ENCODE measurements around the gene WDR37. TPM values are rescaled to one million over a fixed set of nuclear protein-coding genes. Genes with fewer than 3 reads are reported as not detected.

Gene WDR37
- polyA plus RNA-seq, 1 of the 3 experiments (the other 2 are of a cell fraction), result 11.9 TPM

DNA sequence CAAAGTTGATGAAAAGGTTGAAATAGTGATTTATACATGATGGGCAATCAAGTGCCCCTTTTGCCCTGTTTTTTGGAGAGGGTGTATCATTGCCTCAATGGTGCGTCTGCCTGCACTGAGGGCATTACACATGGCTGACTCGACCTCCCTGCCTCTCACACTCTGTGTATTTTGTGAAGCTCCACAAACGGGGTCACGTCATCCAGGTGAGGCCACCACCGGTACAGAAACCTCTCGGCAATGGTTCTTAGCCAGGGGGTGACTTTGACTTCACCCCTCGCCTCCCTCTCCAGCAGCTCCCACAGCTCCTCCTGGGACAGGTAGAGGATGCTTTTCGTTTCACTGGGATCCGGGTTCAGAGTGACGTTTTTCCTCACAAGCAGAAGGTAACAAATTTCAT is 36.8 kb upstream of the WDR37 start (continued):
- TF ChIP-seq CTCF (IDR thresholded peaks at IDR 0.05) (no peak), TAF1 (IDR thresholded peaks at IDR 0.05; ENCODE audit: borderline replicate concordance, low read depth, low read length) (no peak)

GRCh38 chr10:1020460-1020859 is 35.7 kb upstream of the WDR37 start:
- Histone ChIP-seq H3K9me2 (no peaks in the 10 kb centered on the region), H3F3A (replicated peaks; ENCODE audit: insufficient read depth) (peaks cover 10% of the 10 kb centered on the region), H3K27ac (ENCODE audit: low read depth in 2 of 2, low read length in 1 of 2) (no peak overlapping the region), H2AFZ (ENCODE audit: low read depth) (no peak overlapping the region), H3K4me3 (ENCODE audit: low read depth in 2 of 2, low read length in 1 of 2) (no peak overlapping the region), H3K4me2 (no peak overlapping the region), H3K9ac (no peak overlapping the region), H4K20me1 (ENCODE audit: insufficient read depth) (no peaks in the 10 kb centered on the region), H3K79me2 (ENCODE audit: insufficient read depth) (no peaks in the 10 kb centered on the region), H3K4me1 (ENCODE audit: control insufficient read depth in 1 of 2, insufficient read depth in 2 of 2, low read depth in 1 of 2, low read length in 1 of 2) (no peaks in the 10 kb centered on the region), H3K27me3 (ENCODE audit: insufficient read depth) (no peaks in the 10 kb centered on the region), H3K36me3 (replicated peaks in 1 of 2; ENCODE audit: control insufficient read depth in 1 of 2, insufficient read depth in 2 of 2, low read length in 1 of 2) (peaks cover 23 to 39% of the 10 kb centered on the region in 2 experiments), H3K9me3 (no peaks in the 10 kb centered on the region)
- WGBS (ENCODE audit: low lambda C conversion rate), result 99% methylated on average over 8 of the region's 10 CpGs
- TF ChIP-seq, protein P1, sequence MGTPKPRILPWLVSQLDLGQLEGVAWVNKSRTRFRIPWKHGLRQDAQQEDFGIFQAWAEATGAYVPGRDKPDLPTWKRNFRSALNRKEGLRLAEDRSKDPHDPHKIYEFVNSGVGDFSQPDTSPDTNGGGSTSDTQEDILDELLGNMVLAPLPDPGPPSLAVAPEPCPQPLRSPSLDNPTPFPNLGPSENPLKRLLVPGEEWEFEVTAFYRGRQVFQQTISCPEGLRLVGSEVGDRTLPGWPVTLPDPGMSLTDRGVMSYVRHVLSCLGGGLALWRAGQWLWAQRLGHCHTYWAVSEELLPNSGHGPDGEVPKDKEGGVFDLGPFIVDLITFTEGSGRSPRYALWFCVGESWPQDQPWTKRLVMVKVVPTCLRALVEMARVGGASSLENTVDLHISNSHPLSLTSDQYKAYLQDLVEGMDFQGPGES (IDR thresholded peaks at IDR 0.05; ENCODE audit: low read depth, low read length), result no peak
- TF ChIP-seq MEF2A (IDR thresholded peaks at IDR 0.05; ENCODE audit: borderline replicate concordance, low read depth) (no peak), GATA2 (CRISPR knock-in tag; IDR thresholded peaks at IDR 0.05) (no peak), MXI1 (IDR thresholded peaks at IDR 0.05; ENCODE audit: low read depth, low read length) (no peak), TAF1 (IDR thresholded peaks at IDR 0.05; ENCODE audit: borderline replicate concordance, low read depth, low read length) (no peak), POLR2AphosphoS5 (IDR thresholded peaks at IDR 0.05; ENCODE audit: low read depth, low read length) (no peak; the same call in 1 of the 2 replicates), USF2 (IDR thresholded peaks at IDR 0.05; ENCODE audit: borderline replicate concordance, low read depth, low read length) (no peak), NRF1 (IDR thresholded peaks at IDR 0.05; ENCODE audit: low read depth, low read length) (no peak)
- CTCF ChIA-PET, result no interaction called here
- POLR2A ChIA-PET, result interaction anchor here (0.6 kb wide), 1 partner anchor 111 kb away, joined by 3 read pairs; no protein-coding TSS in a partner anchor
- DNase-seq, result no peak

GRCh38 chr10:1020958-1021357 is 35.2 kb upstream of the WDR37 start:
- Histone ChIP-seq H3K9me3 (no peaks in the 10 kb centered on the region), H3K27me3 (ENCODE audit: insufficient read depth) (no peaks in the 10 kb centered on the region), H4K20me1 (ENCODE audit: insufficient read depth) (no peaks in the 10 kb centered on the region), H3K9me2 (no peaks in the 10 kb centered on the region), H3K36me3 (replicated peaks in 1 of 2; ENCODE audit: control insufficient read depth in 1 of 2, insufficient read depth in 2 of 2, low read length in 1 of 2) (peaks cover 23 to 34% of the 10 kb centered on the region in 2 experiments), H3K27ac (ENCODE audit: low read depth in 2 of 2, low read length in 1 of 2) (no peak overlapping the region), H2AFZ (ENCODE audit: low read depth) (no peak overlapping the region), H3K4me2 (no peak overlapping the region), H3K4me1 (ENCODE audit: control insufficient read depth in 1 of 2, insufficient read depth in 2 of 2, low read depth in 1 of 2, low read length in 1 of 2) (no peaks in the 10 kb centered on the region), H3K4me3 (ENCODE audit: low read depth in 2 of 2, low read length in 1 of 2) (no peak overlapping the region), H3K9ac (no peak overlapping the region), H3K79me2 (ENCODE audit: insufficient read depth) (no peaks in the 10 kb centered on the region), H3F3A (replicated peaks; ENCODE audit: insufficient read depth) (peaks cover 10% of the 10 kb centered on the region)
- DNase-seq, result no peak
- TF ChIP-seq CTCF (IDR thresholded peaks at IDR 0.05) (no peak), YY1 (IDR thresholded peaks at IDR 0.05; ENCODE audit: low read depth) (no peak), JUND (IDR thresholded peaks at IDR 0.05) (no peak), GABPA (IDR thresholded peaks at IDR 0.05; ENCODE audit: low read depth) (no peak), USF2 (IDR thresholded peaks at IDR 0.05; ENCODE audit: borderline replicate concordance, low read depth, low read length) (no peak), CHD2 (IDR thresholded peaks at IDR 0.05; ENCODE audit: low read length, partially characterized antibody) (no peak), FOXJ3 (CRISPR knock-in tag; IDR thresholded peaks at IDR 0.05) (no peak), POLR2AphosphoS5 (IDR thresholded peaks at IDR 0.05; ENCODE audit: low read depth, low read length) (no peak), SIN3A (IDR thresholded peaks at IDR 0.05; ENCODE audit: borderline replicate concordance, low read depth, low read length) (no peak), TEAD4 (IDR thresholded peaks at IDR 0.05; ENCODE audit: borderline replicate concordance, insufficient read depth) (no peak), NRF1 (IDR thresholded peaks at IDR 0.05; ENCODE audit: low read depth, low read length) (no peak), EP300 (IDR thresholded peaks at IDR 0.05; ENCODE audit: borderline replicate concordance in 1 of 2, low read depth in 1 of 2, low read length in 1 of 2) (no peak)
- TF ChIP-seq, protein P2, sequence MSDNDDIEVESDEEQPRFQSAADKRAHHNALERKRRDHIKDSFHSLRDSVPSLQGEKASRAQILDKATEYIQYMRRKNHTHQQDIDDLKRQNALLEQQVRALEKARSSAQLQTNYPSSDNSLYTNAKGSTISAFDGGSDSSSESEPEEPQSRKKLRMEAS (IDR thresholded peaks at IDR 0.05; ENCODE audit: low read depth), result no peak
- ChIA-PET POLR2A (no interaction called here), CTCF (no interaction called here)
- 100% methylated on average over 4 of the region's 9 CpGs for WGBS (ENCODE audit: low lambda C conversion rate)
